Mesothelial cell of epicardium (in vitro differentiated cells): Measurements from ENCODE around the gene MSS51. TPM values are rescaled to one million over a fixed set of nuclear protein-coding genes. Genes with fewer than 3 reads are reported as not detected.

Experiments
- DNase-seq, 2 experiments: peaks; one replicate each; pipeline ENCODE4 v3.0.0; 2021; ENCODE audit warnings: low spot score in 2 of 2; ENCODE audit not compliant: unreplicated experiment in 2 of 2
- H3K27ac Mint-ChIP-seq: 2 replicates; pipeline ENCODE4 v1.8.0; 2021; ENCODE audit warnings: mixed read lengths
- H3K27me3 Mint-ChIP-seq: 2 replicates; pipeline ENCODE4 v1.8.0; 2021; ENCODE audit warnings: low read depth, mixed read lengths
- H3K36me3 Mint-ChIP-seq: 2 replicates; pipeline ENCODE4 v1.8.0; 2021; ENCODE audit warnings: mixed read lengths
- H3K4me1 Mint-ChIP-seq: 2 replicates; pipeline ENCODE4 v1.8.0; 2021; ENCODE audit warnings: mixed read lengths
- H3K4me3 Mint-ChIP-seq: 2 replicates; pipeline ENCODE4 v1.8.0; 2021; ENCODE audit warnings: mild to moderate bottlenecking, moderate library complexity, mixed read lengths
- H3K9me3 Mint-ChIP-seq: 2 replicates; pipeline ENCODE4 v1.8.0; 2021; ENCODE audit warnings: mixed read lengths
- total RNA-seq: library from RNA; stranded (reverse); gene quantifications from 3 replicates; pipeline ENCODE4 v1.2.1, GENCODE V29; 2021
- TF ChIP-seq, protein P1 (sequence below): fragments of 200-600 bp; sonication (generic); IDR thresholded peaks from one replicate; pipeline ENCODE4 v1.5.0; 2021; ENCODE audit warnings: antibody characterized with exemption; ENCODE audit not compliant: unreplicated experiment

MSS51 gene
- total RNA-seq, 1 donor from 2014 or later = 5.6 TPM

DNA sequence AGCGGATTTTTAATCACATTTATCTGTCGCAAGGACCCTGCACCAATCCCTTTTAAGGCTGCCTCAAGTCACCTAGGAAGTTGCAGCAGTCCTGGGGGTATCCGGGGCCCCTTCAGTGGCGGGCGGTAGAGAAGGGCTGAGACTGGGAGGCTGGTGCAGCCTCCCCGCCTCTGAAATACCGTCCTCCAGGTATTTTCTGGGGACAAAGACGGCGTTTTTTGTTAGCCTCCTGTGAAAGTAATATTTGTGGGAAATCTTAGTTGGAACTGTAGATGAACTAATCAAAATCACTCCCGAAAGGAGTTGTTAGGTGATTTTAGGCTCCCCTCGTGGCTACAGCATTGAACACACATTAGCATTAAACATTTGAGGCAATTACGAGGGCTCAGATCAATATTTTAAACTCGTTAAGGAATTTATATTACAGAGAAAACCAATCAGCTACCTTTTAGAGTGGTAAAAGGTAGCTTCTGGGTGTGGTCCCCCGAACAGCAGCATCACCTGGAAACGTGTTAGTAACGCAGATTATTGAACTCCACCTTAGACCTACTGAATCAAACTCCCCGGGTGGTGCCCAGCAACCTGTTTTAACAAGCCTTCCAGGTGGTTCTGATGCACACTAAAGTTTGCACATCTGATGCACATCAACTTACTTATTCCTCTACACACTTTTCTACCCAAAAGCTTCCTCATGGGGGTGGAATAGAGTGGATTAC lies 19.0 kb downstream of the MSS51 start:
- Mint-ChIP-seq H3K27ac (peak overlapping the region; percentile 89), H3K36me3 (peaks cover 1% of the 10 kb centered on the region), H3K9me3 (no peaks in the 10 kb centered on the region), H3K4me1 (peaks cover 24% of the 10 kb centered on the region), H3K4me3 (peak overlapping the region; percentile 78), H3K27me3 (peaks cover 6% of the 10 kb centered on the region)
- TF ChIP-seq, protein P1, sequence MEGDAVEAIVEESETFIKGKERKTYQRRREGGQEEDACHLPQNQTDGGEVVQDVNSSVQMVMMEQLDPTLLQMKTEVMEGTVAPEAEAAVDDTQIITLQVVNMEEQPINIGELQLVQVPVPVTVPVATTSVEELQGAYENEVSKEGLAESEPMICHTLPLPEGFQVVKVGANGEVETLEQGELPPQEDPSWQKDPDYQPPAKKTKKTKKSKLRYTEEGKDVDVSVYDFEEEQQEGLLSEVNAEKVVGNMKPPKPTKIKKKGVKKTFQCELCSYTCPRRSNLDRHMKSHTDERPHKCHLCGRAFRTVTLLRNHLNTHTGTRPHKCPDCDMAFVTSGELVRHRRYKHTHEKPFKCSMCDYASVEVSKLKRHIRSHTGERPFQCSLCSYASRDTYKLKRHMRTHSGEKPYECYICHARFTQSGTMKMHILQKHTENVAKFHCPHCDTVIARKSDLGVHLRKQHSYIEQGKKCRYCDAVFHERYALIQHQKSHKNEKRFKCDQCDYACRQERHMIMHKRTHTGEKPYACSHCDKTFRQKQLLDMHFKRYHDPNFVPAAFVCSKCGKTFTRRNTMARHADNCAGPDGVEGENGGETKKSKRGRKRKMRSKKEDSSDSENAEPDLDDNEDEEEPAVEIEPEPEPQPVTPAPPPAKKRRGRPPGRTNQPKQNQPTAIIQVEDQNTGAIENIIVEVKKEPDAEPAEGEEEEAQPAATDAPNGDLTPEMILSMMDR = no peak
- DNase-seq = no peak

DNA sequence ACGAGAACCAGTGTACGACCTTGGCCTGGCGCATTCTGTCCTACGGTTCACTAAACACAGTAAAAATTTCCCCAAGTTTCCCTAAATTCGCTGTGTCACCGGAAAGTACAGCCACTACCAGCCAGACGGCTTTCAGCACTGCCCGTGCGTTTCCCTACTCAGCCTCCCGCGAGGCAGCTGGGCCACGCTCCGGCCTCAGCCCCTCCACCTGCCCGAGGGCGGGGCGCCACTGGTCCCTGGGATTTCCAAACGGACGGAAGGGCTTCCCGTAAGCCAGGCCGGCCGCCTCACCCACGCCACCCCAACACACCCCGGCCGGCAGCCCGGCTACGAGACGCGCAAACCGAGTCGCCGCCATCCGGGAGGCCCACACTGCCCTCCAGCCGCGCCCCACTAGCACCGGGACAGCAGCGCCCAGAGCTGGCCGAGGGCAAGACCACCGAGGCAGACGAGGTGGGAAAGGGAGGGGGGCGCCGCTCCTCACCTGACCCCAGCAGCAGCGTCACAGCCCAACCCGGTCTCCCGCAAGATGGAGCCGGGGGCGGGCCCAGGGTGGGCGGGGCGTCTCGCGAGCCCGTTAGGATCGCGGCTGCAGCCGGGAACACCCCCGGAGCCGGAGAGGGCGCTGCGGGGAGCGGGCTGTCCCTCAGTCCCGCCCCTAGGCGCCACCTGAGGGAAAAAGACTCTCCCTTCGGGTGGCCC lies 19.7 kb downstream of the MSS51 start, which contains the start of gene ANXA7:
Gene ANXA7, minus strand, starts transcription at position 531 of the 702 bp plus-strand sequence. CDS start 13,202 bp downstream, outside the sequence.
- TF ChIP-seq, protein P1 = no peak
- peak within 1 kb of the TSS; percentile 78 for H3K4me3 Mint-ChIP-seq
- H3K9me3 Mint-ChIP-seq = no peaks in the 10 kb centered on the region
- peaks cover 24% of the 10 kb centered on the region for H3K4me1 Mint-ChIP-seq
- DNase-seq = peak; percentile 89
- peaks cover 6% of the 10 kb centered on the region for H3K27me3 Mint-ChIP-seq
- peak within 1 kb of the TSS; percentile 94 for H3K27ac Mint-ChIP-seq
- peaks cover 1% of the 10 kb centered on the region for H3K36me3 Mint-ChIP-seq

DNA sequence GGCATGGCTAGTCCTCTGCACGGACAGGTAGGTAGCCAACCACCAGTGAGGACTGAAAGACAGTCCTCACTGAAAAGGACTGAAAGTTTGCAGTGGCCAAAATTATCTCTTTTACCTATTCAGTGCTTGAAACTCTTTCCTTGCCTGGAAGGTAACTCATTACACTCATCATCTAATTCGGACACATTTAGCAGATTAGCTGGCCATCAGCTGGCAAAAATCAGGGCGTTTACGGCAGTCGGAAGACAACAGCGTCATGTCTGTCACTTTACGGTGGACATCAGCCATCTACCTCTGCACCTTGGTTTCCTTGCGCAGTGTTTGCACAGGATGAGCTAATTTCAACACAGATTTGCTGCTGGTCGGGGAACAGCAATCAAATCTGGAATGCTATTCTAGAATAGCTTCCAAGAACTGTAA lies 20.2 kb downstream of the MSS51 start:
- peaks cover 1% of the 10 kb centered on the region for H3K36me3 Mint-ChIP-seq
- peaks cover 6% of the 10 kb centered on the region for H3K27me3 Mint-ChIP-seq
- H3K27ac Mint-ChIP-seq = peak overlapping the region; percentile 94
- peaks cover 24% of the 10 kb centered on the region for H3K4me1 Mint-ChIP-seq
- DNase-seq = no peak
- TF ChIP-seq, protein P1 = no peak
- H3K4me3 Mint-ChIP-seq = peak overlapping the region; percentile 78
- H3K9me3 Mint-ChIP-seq = no peaks in the 10 kb centered on the region

DNA sequence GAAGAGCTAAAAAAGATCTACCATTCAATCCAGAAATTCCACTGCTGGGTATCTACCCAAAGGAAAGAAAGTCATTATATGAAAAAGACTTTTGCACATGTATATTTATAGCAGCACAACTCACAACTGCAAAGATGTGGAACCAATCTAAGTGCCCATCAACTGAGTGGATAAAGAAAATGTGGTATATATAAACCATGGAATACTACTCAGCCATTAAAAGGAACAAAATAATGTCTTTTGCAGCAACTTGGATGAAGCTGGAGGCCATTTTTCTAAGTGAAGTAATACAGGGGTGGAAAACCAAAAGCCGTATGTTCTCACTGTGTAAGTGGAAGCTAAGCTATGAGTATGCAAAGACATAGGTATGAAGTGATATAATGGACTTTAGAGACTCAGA lies 22.5 kb downstream of the MSS51 start:
- DNase-seq = no peak
- peaks cover 6% of the 10 kb centered on the region for H3K27me3 Mint-ChIP-seq
- no peak overlapping the region for H3K4me3 Mint-ChIP-seq
- TF ChIP-seq, protein P1 = no peak
- no peaks in the 10 kb centered on the region for H3K9me3 Mint-ChIP-seq
- no peak overlapping the region for H3K27ac Mint-ChIP-seq
- peaks cover 24% of the 10 kb centered on the region for H3K4me1 Mint-ChIP-seq
- peaks cover 1% of the 10 kb centered on the region for H3K36me3 Mint-ChIP-seq

DNA sequence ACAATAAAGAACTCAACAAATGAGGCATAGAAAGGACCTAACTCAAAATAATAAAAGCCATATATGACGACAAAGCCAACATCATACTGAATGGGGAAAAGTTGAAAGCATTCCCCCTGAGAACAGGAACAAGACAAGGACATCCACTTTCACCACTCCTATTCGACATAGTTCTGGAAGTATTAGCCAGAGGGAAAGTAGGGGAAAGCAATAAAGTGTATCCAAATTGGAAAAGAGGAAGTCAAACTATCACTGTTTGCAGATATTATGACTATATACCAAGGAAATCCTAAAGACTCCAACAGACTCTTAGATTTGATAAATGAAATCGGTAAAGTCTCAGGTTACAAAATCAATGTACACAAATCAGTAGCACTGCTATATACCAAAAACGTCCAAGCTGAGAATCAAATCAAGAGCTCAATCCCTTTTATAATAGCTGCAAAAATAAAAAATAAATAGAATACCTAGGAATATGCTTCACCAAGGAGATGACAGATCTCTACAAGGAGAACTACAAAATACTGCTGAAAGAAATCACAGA lies 24.3 kb downstream of the MSS51 start:
- TF ChIP-seq, protein P1 = no peak
- no peaks in the 10 kb centered on the region for H3K27me3 Mint-ChIP-seq

More for the DNA sequence above, 24.3 kb downstream of the MSS51 start:
- Mint-ChIP-seq H3K4me3 (no peak overlapping the region), H3K4me1 (peaks cover 13% of the 10 kb centered on the region), H3K36me3 (peaks cover 1% of the 10 kb centered on the region), H3K9me3 (no peaks in the 10 kb centered on the region), H3K27ac (no peak overlapping the region)
- DNase-seq = no peak
